Measurements from ENCODE around the gene TSTD1. TPM values are rescaled to one million over a fixed set of nuclear protein-coding genes. Genes with fewer than 3 reads are reported as not detected.

TSTD1 gene
- total RNA-seq, 4 donors from 2014 or later: 33.0 to 152 (median 78.8) TPM

DNA sequence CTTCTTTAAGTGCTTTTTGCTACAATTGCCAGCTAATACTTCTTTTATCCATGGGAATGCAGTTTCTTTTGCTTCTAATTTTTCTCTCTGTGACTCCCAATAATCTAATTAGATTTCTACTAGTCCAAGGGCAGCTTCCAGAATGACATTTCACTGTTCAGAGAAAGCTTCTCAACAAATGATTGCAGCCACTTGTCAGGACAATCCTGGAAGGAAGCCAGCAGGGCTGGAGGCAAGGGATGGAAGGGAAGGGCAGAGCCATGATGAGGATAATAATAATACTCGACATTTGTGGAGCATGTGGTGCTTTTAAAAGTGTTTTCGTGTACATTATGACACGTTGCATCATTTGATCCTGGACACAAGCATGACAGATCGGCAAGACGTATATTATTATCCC is 37.2 kb downstream of the TSTD1 start:
- Histone ChIP-seq H3K4me1 (peaks cover 0 to 26% (median 2%) of the 10 kb centered on the region in 4 donors), H3K36me3 (peaks cover 0 to 22% (median 0%) of the 10 kb centered on the region in 3 donors)

DNA sequence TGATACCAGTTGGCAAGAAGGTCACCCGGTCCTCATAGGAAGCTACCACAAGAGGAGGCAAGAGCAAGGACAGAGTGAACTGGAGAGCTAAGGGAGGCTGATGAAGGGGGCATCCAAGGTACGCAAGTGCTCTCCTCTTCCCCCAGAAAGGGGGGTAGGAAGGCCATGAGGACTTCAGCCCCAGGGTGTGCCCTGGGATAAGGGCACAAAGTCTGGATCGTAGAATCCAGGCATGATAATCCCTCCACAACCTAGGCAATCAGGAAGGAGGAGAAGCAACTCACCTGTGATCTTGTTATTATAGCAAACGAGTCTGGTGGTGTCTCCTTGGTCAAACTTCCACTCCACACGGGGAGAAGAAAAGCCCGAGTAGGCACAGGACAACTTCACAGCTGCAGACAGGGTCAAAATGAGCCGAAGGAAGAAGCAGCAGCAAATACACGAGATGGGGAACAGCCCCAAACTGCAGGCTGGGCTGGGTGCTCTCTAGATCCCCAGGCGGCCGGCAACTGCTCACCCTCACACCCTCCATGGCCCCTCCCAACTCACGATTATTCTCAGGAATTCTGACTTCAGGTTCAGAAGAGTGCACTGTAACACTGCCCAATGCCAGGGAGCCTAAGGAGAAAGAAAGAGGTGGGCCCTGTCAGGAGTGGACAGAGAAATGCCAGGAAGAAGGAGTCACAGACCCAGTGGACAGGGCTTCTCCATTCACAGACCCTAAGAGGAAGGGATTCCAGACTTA is 37.9 kb downstream of the TSTD1 start:
- TF ChIP-seq POLR2A (IDR thresholded peaks at IDR 0.05): no peak
- TF ChIP-seq, protein P1, sequence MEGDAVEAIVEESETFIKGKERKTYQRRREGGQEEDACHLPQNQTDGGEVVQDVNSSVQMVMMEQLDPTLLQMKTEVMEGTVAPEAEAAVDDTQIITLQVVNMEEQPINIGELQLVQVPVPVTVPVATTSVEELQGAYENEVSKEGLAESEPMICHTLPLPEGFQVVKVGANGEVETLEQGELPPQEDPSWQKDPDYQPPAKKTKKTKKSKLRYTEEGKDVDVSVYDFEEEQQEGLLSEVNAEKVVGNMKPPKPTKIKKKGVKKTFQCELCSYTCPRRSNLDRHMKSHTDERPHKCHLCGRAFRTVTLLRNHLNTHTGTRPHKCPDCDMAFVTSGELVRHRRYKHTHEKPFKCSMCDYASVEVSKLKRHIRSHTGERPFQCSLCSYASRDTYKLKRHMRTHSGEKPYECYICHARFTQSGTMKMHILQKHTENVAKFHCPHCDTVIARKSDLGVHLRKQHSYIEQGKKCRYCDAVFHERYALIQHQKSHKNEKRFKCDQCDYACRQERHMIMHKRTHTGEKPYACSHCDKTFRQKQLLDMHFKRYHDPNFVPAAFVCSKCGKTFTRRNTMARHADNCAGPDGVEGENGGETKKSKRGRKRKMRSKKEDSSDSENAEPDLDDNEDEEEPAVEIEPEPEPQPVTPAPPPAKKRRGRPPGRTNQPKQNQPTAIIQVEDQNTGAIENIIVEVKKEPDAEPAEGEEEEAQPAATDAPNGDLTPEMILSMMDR (IDR thresholded peaks at IDR 0.05): no peak
- Histone ChIP-seq H3K36me3 (peaks cover 0 to 22% (median 0%) of the 10 kb centered on the region in 3 donors), H3K9me3 (no peaks in the 10 kb centered on the region), H3K27me3 (no peaks in the 10 kb centered on the region), H3K27ac (peak overlapping the region in 2 of 4 donors; percentile 39 to 56), H3K4me1 (peaks cover 0 to 26% (median 2%) of the 10 kb centered on the region in 4 donors), H3K4me3 (no peak overlapping the region)
- no peak for DNase-seq

More for the DNA sequence above, 37.2 kb downstream of the TSTD1 start:
- Histone ChIP-seq H3K27me3 (no peaks in the 10 kb centered on the region), H3K4me3 (no peak overlapping the region), H3K27ac (peak overlapping the region in 2 of 4 donors; percentile 39 to 56), H3K9me3 (no peaks in the 10 kb centered on the region)
- TF ChIP-seq POLR2A (IDR thresholded peaks at IDR 0.05): no peak
- TF ChIP-seq, protein P1 (IDR thresholded peaks at IDR 0.05): no peak
- no peak for DNase-seq

DNA sequence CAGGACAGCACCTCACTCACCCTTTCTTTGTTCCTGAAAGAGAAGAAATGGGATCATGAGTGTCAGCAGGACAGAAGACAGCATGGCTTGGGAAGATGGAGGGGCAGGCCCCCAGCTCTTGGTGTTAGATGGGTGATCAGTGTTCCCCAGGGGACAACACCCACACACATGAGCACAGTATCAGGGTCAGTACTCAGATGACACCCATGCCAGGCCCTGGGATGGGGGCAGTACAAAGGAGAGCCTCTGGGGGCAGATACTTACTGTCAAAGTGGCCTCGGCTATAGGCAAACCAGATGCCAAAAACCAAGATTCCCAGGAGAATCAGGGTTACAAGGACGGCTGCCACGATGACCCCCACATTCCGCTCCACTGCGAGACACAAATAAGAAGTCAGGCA is 39.4 kb downstream of the TSTD1 start:
- DNase-seq: no peak
- H3K4me3 ChIP-seq: no peak overlapping the region
- H3K27me3 ChIP-seq: no peaks in the 10 kb centered on the region
- H3K27ac ChIP-seq: no peak overlapping the region
- TF ChIP-seq, protein P1 (IDR thresholded peaks at IDR 0.05): no peak
- TF ChIP-seq POLR2A (IDR thresholded peaks at IDR 0.05): no peak
- peaks cover 0 to 22% (median 0%) of the 10 kb centered on the region in 3 donors for H3K36me3 ChIP-seq
- H3K4me1 ChIP-seq: peaks cover 0 to 26% (median 2%) of the 10 kb centered on the region in 4 donors
- no peaks in the 10 kb centered on the region for H3K9me3 ChIP-seq

DNA sequence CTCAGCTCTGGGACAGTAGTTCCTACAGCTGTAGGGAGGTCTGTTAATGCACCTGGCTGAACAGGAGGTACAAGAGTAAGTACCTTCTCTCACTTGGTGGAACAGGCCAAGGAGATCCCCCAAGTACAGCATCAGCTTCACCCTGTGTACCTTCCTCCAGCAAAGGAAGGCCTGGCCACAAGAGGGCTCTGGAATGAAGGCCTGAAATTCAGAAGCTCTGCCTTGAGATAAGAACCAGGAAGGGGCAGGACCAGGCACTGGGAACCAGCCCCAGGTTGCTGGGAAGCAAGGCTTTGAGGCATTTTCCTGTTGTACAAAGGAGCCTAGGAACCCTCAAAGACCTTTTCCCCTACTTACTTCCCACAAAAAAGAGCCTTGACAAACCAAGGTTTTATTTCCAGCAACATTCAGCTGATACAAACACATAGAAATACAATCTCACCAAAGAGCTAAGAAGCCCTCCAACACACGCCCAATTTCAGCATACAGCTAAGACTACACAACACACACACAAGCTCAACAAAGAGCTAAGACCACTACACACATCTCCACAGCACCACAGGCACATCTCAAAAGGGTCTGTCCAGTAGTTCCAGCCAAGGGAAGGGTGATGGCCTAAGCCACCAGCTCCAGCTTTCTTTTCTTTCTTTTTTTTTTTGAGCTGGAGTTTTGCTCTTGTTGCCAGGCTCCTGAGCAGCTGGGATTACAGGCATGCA is 41.3 kb downstream of the TSTD1 start:
- peak; percentile 63 to 87 (median 72) for DNase-seq

DNA sequence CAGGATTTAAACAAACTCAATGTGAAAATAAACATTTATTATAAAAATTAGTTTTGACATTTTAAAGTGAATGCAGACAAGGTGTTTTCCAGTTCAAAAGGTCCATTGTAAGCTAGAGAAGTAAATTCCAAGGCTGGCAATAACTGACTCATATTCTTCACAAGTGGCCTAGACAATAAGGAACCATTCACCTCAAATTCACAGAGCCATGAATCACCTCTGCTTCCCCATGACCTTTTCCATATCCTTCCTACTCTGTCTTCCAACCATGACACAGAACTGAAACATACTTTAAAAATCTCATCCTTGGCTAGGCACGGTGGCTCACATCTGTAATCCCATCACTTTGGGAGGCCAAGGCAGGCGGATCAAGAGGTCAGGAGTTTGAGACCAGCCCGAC is 42.6 kb downstream of the TSTD1 start:
- no peaks in the 10 kb centered on the region for H3K27me3 ChIP-seq
- DNase-seq: no peak
- H3K27ac ChIP-seq: peak overlapping the region in 2 of 4 donors; percentile 24 to 72
- TF ChIP-seq, protein P1 (IDR thresholded peaks at IDR 0.05): no peak
- TF ChIP-seq POLR2A (IDR thresholded peaks at IDR 0.05): no peak
- H3K4me3 ChIP-seq: no peak overlapping the region
- H3K4me1 ChIP-seq: peaks cover 0 to 17% (median 2%) of the 10 kb centered on the region in 4 donors
- H3K36me3 ChIP-seq: peaks cover 0 to 22% (median 0%) of the 10 kb centered on the region in 3 donors
- H3K9me3 ChIP-seq: no peaks in the 10 kb centered on the region

More for the DNA sequence above, 41.3 kb downstream of the TSTD1 start:
- Histone ChIP-seq H3K27me3 (no peaks in the 10 kb centered on the region), H3K4me1 (peaks cover 0 to 26% (median 2%) of the 10 kb centered on the region in 4 donors), H3K27ac (peak overlapping the region in 3 of 4 donors; percentile 3 to 72 (median 59)), H3K4me3 (no peak overlapping the region), H3K36me3 (peaks cover 0 to 22% (median 0%) of the 10 kb centered on the region in 3 donors), H3K9me3 (no peaks in the 10 kb centered on the region)
- no peak for TF ChIP-seq POLR2A (IDR thresholded peaks at IDR 0.05)
- TF ChIP-seq, protein P1 (IDR thresholded peaks at IDR 0.05): peak; percentile 25 to 81 (median 64)

Measured in Peyer's patch (tissue), 4 donors.